IMR-90 (cell line): ENCODE measurements around the gene UNC79. TPM values are rescaled to one million over a fixed set of nuclear protein-coding genes. Genes with fewer than 3 reads are reported as not detected.

Experiments
- ATAC-seq: fragments of 200-7000 bp; cut with Tn5 transposase; 2 replicates; pipeline ENCODE4 v1.9.1; 2020; ENCODE audit warnings: low read depth, mild to moderate bottlenecking, moderate library complexity
- BruUV-seq: library from RNA; stranded (reverse); fragments of 400-500 nt; replicated peaks from 2 replicates; lab custom pipeline; 2021; lab: Mats Ljungman, UMichigan
- CTCF ChIA-PET: fragments of 300-600 bp; formaldehyde crosslinking; extraction: SDS; loops from one replicate; lab custom pipeline; 2021; ENCODE audit warnings: antibody characterized with exemption; lab: Yijun Ruan, JAX
- POLR2A ChIA-PET: fragments of 300-600 bp; sonication (Branson Sonifier 250); formaldehyde crosslinking; loops from one replicate; lab custom pipeline; 2022; ENCODE audit warnings: antibody characterized with exemption; ENCODE audit not compliant: unreplicated experiment; lab: Charles Lee
- DNase-seq: peaks from one replicate; pipeline ENCODE4 v3.0.0; 2013
- H2AFZ ChIP-seq: replicated peaks from 2 replicates; pipeline ENCODE3; 2013; ENCODE audit warnings: low read length, mild to moderate bottlenecking; ENCODE audit not compliant: poor library complexity
- H2AK5ac ChIP-seq: 2 replicates; pipeline ENCODE4 v1.6.1; 2013; ENCODE audit warnings: low read depth, low read length, inconsistent platforms
- H2AK9ac ChIP-seq: replicated peaks from 2 replicates; pipeline ENCODE3; 2013; ENCODE audit warnings: mild to moderate bottlenecking, low read depth, low read length, moderate library complexity; ENCODE audit not compliant: poor library complexity
- H2BK120ac ChIP-seq: 2 replicates; pipeline ENCODE4 v1.6.1; 2013; ENCODE audit warnings: low read depth, low read length, inconsistent platforms
- H2BK15ac ChIP-seq: 3 replicates; pipeline ENCODE4 v1.6.1; 2013; ENCODE audit warnings: low read depth, low read length, inconsistent platforms
- H2BK20ac ChIP-seq: 2 replicates; pipeline ENCODE4 v1.6.1; 2013; ENCODE audit warnings: low read depth, mild to moderate bottlenecking, inconsistent platforms, low read length, moderate library complexity
- H2BK5ac ChIP-seq: 2 replicates; pipeline ENCODE4 v1.6.1; 2013; ENCODE audit warnings: mild to moderate bottlenecking, low read depth, low read length, inconsistent platforms; ENCODE audit not compliant: poor library complexity, severe bottlenecking
- H3K14ac ChIP-seq: replicated peaks from 2 replicates; pipeline ENCODE4 v1.6.1; 2013; ENCODE audit warnings: low read depth, low read length, inconsistent platforms
- H3K18ac ChIP-seq: 2 replicates; pipeline ENCODE4 v1.6.1; 2013; ENCODE audit warnings: low read depth, low read length, control low read depth
- H3K23ac ChIP-seq: 2 replicates; pipeline ENCODE4 v1.6.1; 2013; ENCODE audit warnings: low read depth, low read length, inconsistent platforms
- H3K27ac ChIP-seq: 2 replicates; pipeline ENCODE4 v1.5.1; 2013; ENCODE audit warnings: mild to moderate bottlenecking, control low read depth, low read length; ENCODE audit not compliant: insufficient read depth
- H3K27me3 ChIP-seq: 2 replicates; pipeline ENCODE4 v1.6.1; 2013; ENCODE audit warnings: low read length; ENCODE audit not compliant: control insufficient read depth, insufficient read depth
- H3K36me3 ChIP-seq: 2 replicates; pipeline ENCODE4 v1.6.1; 2013; ENCODE audit warnings: low read length, mixed read lengths; ENCODE audit not compliant: control insufficient read depth, insufficient read depth
- H3K4ac ChIP-seq: 2 replicates; pipeline ENCODE4 v1.6.1; 2013; ENCODE audit warnings: low read depth, low read length, inconsistent platforms
- H3K4me1 ChIP-seq: 2 replicates; pipeline ENCODE4 v1.6.1; 2013; ENCODE audit warnings: low read length, mixed read lengths; ENCODE audit not compliant: control insufficient read depth, insufficient read depth
- H3K4me2 ChIP-seq: 2 replicates; pipeline ENCODE4 v1.6.1; 2013; ENCODE audit warnings: low read depth, mild to moderate bottlenecking, control low read depth, low read length, moderate library complexity
- H3K4me3 ChIP-seq: 2 replicates; pipeline ENCODE4 v1.5.1; 2013; ENCODE audit warnings: low read depth, mild to moderate bottlenecking, control low read depth, low read length, moderate library complexity; ENCODE audit not compliant: insufficient read depth
- H3K56ac ChIP-seq: 2 replicates; pipeline ENCODE4 v1.6.1; 2013; ENCODE audit warnings: low read length, inconsistent platforms; ENCODE audit not compliant: insufficient read depth; ENCODE audit errors: extremely low read depth
- H3K79me1 ChIP-seq, 2 experiments: 2 replicates each; pipeline ENCODE4 v1.6.1; 2013; ENCODE audit warnings: low read length in 2 of 2, inconsistent platforms in 1 of 2, low read depth in 1 of 2
- H3K9ac ChIP-seq: 2 replicates; pipeline ENCODE4 v1.6.1; 2013; ENCODE audit warnings: low read depth, low read length, control low read depth
- H3K9me1 ChIP-seq: 2 replicates; pipeline ENCODE4 v1.6.1; 2013; ENCODE audit warnings: low read length, inconsistent platforms; ENCODE audit not compliant: insufficient read depth
- H3K9me3 ChIP-seq: 2 replicates; pipeline ENCODE4 v1.6.1; 2013; ENCODE audit warnings: low read length; ENCODE audit not compliant: control insufficient read depth, insufficient read depth
- H4K20me1 ChIP-seq: 2 replicates; pipeline ENCODE4 v1.6.1; 2013; ENCODE audit warnings: low read length, inconsistent platforms; ENCODE audit not compliant: insufficient read depth
- H4K5ac ChIP-seq: 2 replicates; pipeline ENCODE4 v1.6.1; 2013; ENCODE audit warnings: mild to moderate bottlenecking, low read depth, low read length, control low read depth
- H4K8ac ChIP-seq, 2 experiments: 2 replicates each; pipeline ENCODE4 v1.6.1; 2013; ENCODE audit warnings: low read depth in 2 of 2, low read length in 2 of 2, control low read depth in 1 of 2, inconsistent platforms in 1 of 2
- H4K91ac ChIP-seq: 2 replicates; pipeline ENCODE4 v1.6.1; 2013; ENCODE audit warnings: low read depth, low read length, inconsistent platforms; ENCODE audit not compliant: insufficient read depth
- BHLHE40 ChIP-seq: fragments of 150-350 bp; IDR thresholded peaks from 2 replicates; pipeline ENCODE4 v1.6.1; 2016; ENCODE audit warnings: mild to moderate bottlenecking, low read depth, low read length
- CEBPB ChIP-seq: IDR thresholded peaks from 2 replicates; pipeline ENCODE4 v1.6.1; 2012; ENCODE audit warnings: low read depth, low read length, improper control_type of control experiment
- ELK1 ChIP-seq: fragments of 150-350 bp; IDR thresholded peaks from 2 replicates; pipeline ENCODE4 v1.6.1; 2016; ENCODE audit warnings: low read depth, mild to moderate bottlenecking, low read length, moderate library complexity, borderline replicate concordance
- FOS ChIP-seq: fragments of 150-350 bp; IDR thresholded peaks from 2 replicates; pipeline ENCODE4 v1.6.1; 2016; ENCODE audit warnings: low read depth, low read length
- MAFK ChIP-seq: IDR thresholded peaks from 2 replicates; pipeline ENCODE4 v1.6.1; 2012; ENCODE audit warnings: low read depth, low read length, improper control_type of control experiment
- MXI1 ChIP-seq: IDR thresholded peaks from 2 replicates; pipeline ENCODE4 v1.6.1; 2012; ENCODE audit warnings: low read depth, mild to moderate bottlenecking, low read length, moderate library complexity, borderline replicate concordance
- NFE2L2 ChIP-seq: fragments of 150-350 bp; IDR thresholded peaks from 2 replicates; pipeline ENCODE4 v1.6.1; 2016; ENCODE audit warnings: low read depth, mild to moderate bottlenecking, low read length
- POLR2A ChIP-seq: IDR thresholded peaks from 2 replicates; pipeline ENCODE4 v1.6.1; 2012; ENCODE audit warnings: mild to moderate bottlenecking, low read depth, low read length
- RCOR1 ChIP-seq: IDR thresholded peaks from 2 replicates; pipeline ENCODE4 v1.6.1; 2012; ENCODE audit warnings: mild to moderate bottlenecking, low read length, improper control_type of control experiment; ENCODE audit not compliant: insufficient replicate concordance
- WGBS, 2 experiments: methylation state at CpG; one replicate each; pipeline versions ENCODE4 v1.1.5 to v1.1.7; 2013; ENCODE audit warnings: missing lambda C conversion rate in 2 of 2; ENCODE audit not compliant: insufficient read length in 1 of 2; ENCODE audit errors: extremely low coverage in 2 of 2; 5-methylcytosine and 5-hydroxymethylcytosine counted together
- dilution Hi-C: fragments of 300-500 bp; cut with HindIII; formaldehyde crosslinking; loops from one replicate; pipeline ENCODE4 v1.14.3; 2018; ENCODE audit warnings: low sequenced_read_pairs; ENCODE audit not compliant: unreplicated experiment
- in situ Hi-C: fragments of 300-500 bp; cut with MboI; formaldehyde crosslinking; loops from 3 replicates; pipeline ENCODE4 v1.14.3; 2019; ENCODE audit warnings: low sequenced_read_pairs, inconsistent platforms, mixed read lengths
- intact Hi-C: fragments of 100-400 bp; cut with micrococcal nuclease; formaldehyde crosslinking; loops from 2 replicates; pipeline ENCODE4 v1.10.0; 2022
- polyA plus RNA-seq, 3 experiments: library from polyadenylated mRNA; depleted of rRNA; stranded (reverse); fragments of >200 nt; gene quantifications; 2 replicates each; pipeline ENCODE4 v1.2.3, GENCODE V29; 2012; ENCODE audit warnings: low replicate concordance in 1 of 3
- total RNA-seq: library from RNA; depleted of rRNA; stranded (reverse); fragments of >200 nt; gene quantifications from 2 replicates; pipeline ENCODE4 v1.2.3, GENCODE V29; 2012

Gene UNC79
- total and polyA plus RNA-seq, 2 of the 4 experiments (the other 2 are of a cell fraction), result under 0.01 TPM

- H2BK15ac ChIP-seq, result no peak overlapping the region
- 0 out of 2 replicates have a peak, but pooled peaks cover 8% of the 10 kb centered on the region for H3K9me3 ChIP-seq
- WGBS, 2 experiments, result no CpG with 5 or more reads among the region's 10 CpGs
- H2AK5ac ChIP-seq, result no peak overlapping the region
- dilution Hi-C loops, result no loop called here
- no peak overlapping the region for H2AFZ ChIP-seq
- CTCF ChIA-PET, result interaction anchor here (0.6 kb wide), 2 partner anchors 346 to 548 kb away, joined by 3 to 6 read pairs; no protein-coding TSS in a partner anchor
- intact Hi-C loops, result no loop called here
- no peak overlapping the region for H2BK120ac ChIP-seq
- no peak overlapping the region for H3K56ac ChIP-seq
- no peaks in the 10 kb centered on the region for H3K27me3 ChIP-seq
- H3K4me2 ChIP-seq, result no peak overlapping the region
- H2BK5ac ChIP-seq, result no peak overlapping the region
- ATAC-seq, result no peak
- no peak overlapping the region for H3K9ac ChIP-seq
- no peak overlapping the region for H4K5ac ChIP-seq
- no peak overlapping the region for H2AK9ac ChIP-seq
- H2BK20ac ChIP-seq, result no peak overlapping the region
- no peak overlapping the region for H4K8ac ChIP-seq
- no peaks in the 10 kb centered on the region for H3K4me1 ChIP-seq
- TF ChIP-seq MAFK (no peak), RCOR1 (no peak), FOS (no peak), POLR2A (no peak), NFE2L2 (no peak), MXI1 (no peak), BHLHE40 (no peak), ELK1 (no peak), CEBPB (no peak)
- H4K91ac ChIP-seq, result no peak overlapping the region
- no peak overlapping the region for H3K4ac ChIP-seq
- H3K14ac ChIP-seq, result no peak overlapping the region
- H3K18ac ChIP-seq, result no peak overlapping the region
- H3K36me3 ChIP-seq, result no peaks in the 10 kb centered on the region
- POLR2A ChIA-PET, result no interaction called here
- no TSS peak for BruUV-seq
- no peaks in the 10 kb centered on the region for H3K79me1 ChIP-seq
- in situ Hi-C loops, result no loop called here
- DNase-seq, result no peak
- no peak overlapping the region for H3K27ac ChIP-seq
- H3K4me3 ChIP-seq, result no peak overlapping the region
- no peaks in the 10 kb centered on the region for H3K9me1 ChIP-seq
- no peaks in the 10 kb centered on the region for H4K20me1 ChIP-seq
- H3K23ac ChIP-seq, result no peak overlapping the region
Measured at GRCh38 chr14:93582516-93582915, 151.8 kb downstream of the UNC79 start.
